Heart left ventricle (tissue), 16 donors: ENCODE measurements around the gene GGT1. TPM values are rescaled to one million over a fixed set of nuclear protein-coding genes. Genes with fewer than 3 reads are reported as not detected.
"Not testable (repeated sequence)": the region's sequence is repeated elsewhere in the genome, so short reads cannot be mapped to it uniquely, and the experiment has no call there.

Experiments used
- ATAC-seq, 4 donors: fragments of 200-7000 bp; cut with Tn5 transposase; one replicate each; pipeline ENCODE4 v1.9.1; 2020 to 2022; ENCODE audit warnings: moderate library complexity in 4 of 4, mild to moderate bottlenecking in 3 of 4, moderate number of reproducible peaks in 1 of 4
- DNase-seq, 5 donors: peaks; one replicate each; pipeline ENCODE4 v3.0.0-alpha.2; 2020
- H3K27ac ChIP-seq, 12 donors: fragments of 200-600 bp; sonication (generic) in 4 of 12; one replicate each; pipeline versions ENCODE4 v1.5.0 to v1.8.0; 2016 to 2022; ENCODE audit warnings: mild to moderate bottlenecking in 2 of 12
- H3K27me3 ChIP-seq, 9 donors: fragments of 200-600 bp; sonication (generic) in 2 of 9; one replicate each; pipeline versions ENCODE4 v1.5.1 to v1.8.0; 2016 to 2022; ENCODE audit warnings: mild to moderate bottlenecking in 3 of 9
- H3K36me3 ChIP-seq, 9 donors: fragments of 200-600 bp; sonication (generic) in 2 of 9; one replicate each; pipeline versions ENCODE4 v1.5.0 to v1.8.0; 2018 to 2022; ENCODE audit warnings: mild to moderate bottlenecking in 2 of 9
- H3K4me1 ChIP-seq, 12 donors: fragments of 200-600 bp; sonication (generic) in 4 of 12; one replicate each; pipeline versions ENCODE4 v1.5.0 to v1.8.0; 2016 to 2022; ENCODE audit warnings: mild to moderate bottlenecking in 3 of 12
- H3K4me3 ChIP-seq, 12 donors: fragments of 200-600 bp; sonication (generic) in 4 of 12; one replicate each; pipeline versions ENCODE4 v1.5.0 to v1.8.0; 2017 to 2022; ENCODE audit warnings: mild to moderate bottlenecking in 9 of 12, moderate library complexity in 4 of 12
- H3K9me3 ChIP-seq, 12 donors: fragments of 200-600 bp; sonication (generic) in 4 of 12; one replicate each; pipeline versions ENCODE4 v1.5.0 to v1.8.0; 2016 to 2022; ENCODE audit warnings: mild to moderate bottlenecking in 1 of 12
- CTCF ChIP-seq, 12 donors: fragments of 200-600 bp; sonication (generic) in 4 of 12; IDR thresholded peaks; one replicate each; pipeline versions ENCODE4 v1.5.0 to v1.8.0; 2018 to 2022; ENCODE audit warnings: antibody characterized with exemption in 12 of 12, mild to moderate bottlenecking in 5 of 12
- POLR2A ChIP-seq, 2 donors: fragments of 450-650 bp; IDR thresholded peaks; one replicate each; pipeline ENCODE4 v1.6.1; 2017; ENCODE audit warnings: antibody characterized with exemption in 2 of 2, mild to moderate bottlenecking in 2 of 2, moderate library complexity in 2 of 2
- WGBS, 4 donors: extraction: QIAGEN DNeasy Blood & Tissue Kit in 2 of 4; methylation state at CpG; one replicate each; pipeline versions ENCODE4 v1.1.5 to v1.1.7; 2013 to 2018; 5-methylcytosine and 5-hydroxymethylcytosine counted together
- intact Hi-C, 10 donors: fragments of 100-400 bp; cut with DNase I; formaldehyde crosslinking; loops; one replicate each; pipeline versions ENCODE4 v1.11.1 to v1.14.2; 2022
- polyA plus RNA-seq, 2 donors: library from polyadenylated mRNA; stranded (reverse); fragments of 200-250 nt; gene quantifications; one replicate each; pipeline ENCODE4 v1.2.3, GENCODE V29; 2013
- total RNA-seq, 9 donors: library from RNA; depleted of rRNA in 2 of 9; stranded (reverse); fragments of >200 nt in 2 of 9; fragmentation: NEBNext Ultra II Directional in 3 of 9; extraction: Animal tissue kit (Norgen Biotek cat#: 25700) in 3 of 9; gene quantifications; one replicate each; pipeline versions ENCODE4 v1.1.0 to v1.2.4, GENCODE V29; 2016 to 2023
- donor health status: ischemic (EF 13 %, LVEDD 7.1; RV severe dilation, severe dysfunction).
- donor health status: healthy with polysubstance abuse.
- donor health status: DM: no; HTN: yes; CAD: no.
- donor health status: DM: no; HTN: no; CAD: no.
- donor health status: ischemic (EF 25% LVEDD 6.9; RV normal size, moderate dysfunction).
- donor health status: ischemic (EF 25% LVEDD 5.7; RV mildly dilated, moderate dysfunction).
- donor health status: healthy.
- donor health status: DM: yes; HTN: yes; CAD: no.
- donor health status: ischemic (EF 35%, LVEDD 5.7; RV mildly dilated, moderate dysfunction).
- donor health status: nonischemic (EF 11% LVEDD 7.7; RV severe dilation, severe dysfunction).
- donor health status: DM: yes; HTN: yes; CAD: no.
- donor health status: PGD.
- donor health status: ischemic (EF 29% LVEDD 5.4; RV normal size, mild dysfunction).
- donor health status: nonischemic (EF 23%, LVEDD 6.1; RV moderate dilation, normal function).

The GGT1 gene
- total and polyA plus RNA-seq, 11 donors: 0.83 to 8.2 (median 1.5) TPM; not detected in 1

GRCh38 chr22:24592851-24593558 is 10.0 kb upstream of the GGT1 start, which contains the start of gene LRRC75B:
Gene LRRC75B, minus strand, starts transcription at chr22:24593073. Its CDS starts 34 bp downstream, at chr22:24593039.
- ATAC-seq: peak; percentile 90 to 96 (median 94)
- DNase-seq: peak; percentile 88 to 94 (median 93)
- peaks cover 0 to 12% (median 5%) of the 10 kb centered on the region in 9 donors for H3K36me3 ChIP-seq
- H3K4me1 ChIP-seq: peaks cover 0 to 18% (median 4%) of the 10 kb centered on the region in 12 donors
- peak within 1 kb of the TSS; percentile 44 to 86 (median 66) for H3K4me3 ChIP-seq
- no peaks in the 10 kb centered on the region for H3K27me3 ChIP-seq
- H3K9me3 ChIP-seq: no peaks in the 10 kb centered on the region
- 5 to 12% (median 7%) methylated on average over 26 to 72 of the region's 72 CpGs for WGBS, 4 donors
- peak within 1 kb of the TSS; percentile 21 to 88 (median 64) for H3K27ac ChIP-seq
- TF ChIP-seq CTCF (IDR thresholded peaks at IDR 0.05) (no peak), POLR2A (IDR thresholded peaks at IDR 0.05) (peak in 1 of 2 donors; percentile 41)
- intact Hi-C loops: no loop called here

- peak overlapping the region in 11 of 12 donors; percentile 56 to 86 (median 67) for H3K4me3 ChIP-seq
- H3K9me3 ChIP-seq, ATAC-seq, H3K27me3 ChIP-seq, H3K36me3 ChIP-seq, DNase-seq, intact Hi-C loops: not testable (repeated sequence)
- peak overlapping the region in 10 of 12 donors; percentile 32 to 88 (median 62) for H3K27ac ChIP-seq
- 95 to 97% (median 96%) methylated on average over 10 of the region's 10 CpGs for WGBS, 4 donors
- H3K4me1 ChIP-seq: peaks cover 0 to 18% (median 4%) of the 10 kb centered on the region in 12 donors
These were observed 9.5 kb upstream of the GGT1 start for GRCh38 chr22:24593559-24593835.

GRCh38 chr22:24593836-24594568 is 9.0 kb upstream of the GGT1 start:
- WGBS, 4 donors: 80 to 93% (median 82%) methylated on average over 12 to 16 of the region's 16 CpGs
- ATAC-seq (no peak), DNase-seq (no peak)
- Histone ChIP-seq H3K4me1 (peaks cover 0 to 18% (median 4%) of the 10 kb centered on the region in 12 donors), H3K27ac (peak overlapping the region in 3 of 12 donors; percentile 36 to 88 (median 59)), H3K9me3 (no peaks in the 10 kb centered on the region), H3K27me3 (no peaks in the 10 kb centered on the region), H3K36me3 (peaks cover 0 to 6% (median 0%) of the 10 kb centered on the region in 9 donors), H3K4me3 (peak overlapping the region in 1 of 12 donors; percentile 65)
- intact Hi-C loops: no loop called here
- TF ChIP-seq POLR2A (IDR thresholded peaks at IDR 0.05) (no peak), CTCF (IDR thresholded peaks at IDR 0.05) (no peak)

GRCh38 chr22:24594569-24595120 is 8.3 kb upstream of the GGT1 start:
- TF ChIP-seq POLR2A (IDR thresholded peaks at IDR 0.05) (no peak), CTCF (IDR thresholded peaks at IDR 0.05) (no peak)
- no peaks in the 10 kb centered on the region for H3K9me3 ChIP-seq
- H3K4me3 ChIP-seq: no peak overlapping the region
- ATAC-seq: no peak
- WGBS, 4 donors: 85 to 93% (median 88%) methylated on average over 6 to 7 of the region's 7 CpGs
- H3K27ac ChIP-seq: no peak overlapping the region
- intact Hi-C loops: no loop called here
- no peak for DNase-seq
- no peaks in the 10 kb centered on the region for H3K27me3 ChIP-seq
- peaks cover 0 to 18% (median 4%) of the 10 kb centered on the region in 12 donors for H3K4me1 ChIP-seq
- H3K36me3 ChIP-seq: peaks cover 0 to under 1% (median 0%) of the 10 kb centered on the region in 9 donors
